Neural cell (in vitro differentiated cells): ENCODE results near the gene FGFR4. TPM values are rescaled to one million over a fixed set of nuclear protein-coding genes. Genes with fewer than 3 reads are reported as not detected.

Experiments
- H2AFZ ChIP-seq: fragments of 200-600, 300-800 bp; sonication (generic), shearing (Covaris generic); 2 replicates; pipeline ENCODE4 v1.6.0; 2014; ENCODE audit warnings: low read depth, mild to moderate bottlenecking, antibody characterized with exemption, low read length, moderate library complexity
- H3F3A ChIP-seq: fragments of 200-600 bp; shearing (Covaris generic); 2 replicates; pipeline ENCODE4 v1.6.1; 2016; ENCODE audit warnings: mild to moderate bottlenecking, moderate library complexity, mixed read lengths, antibody characterized with exemption, low read length; ENCODE audit not compliant: insufficient read depth, poor library complexity, severe bottlenecking
- H3K27ac ChIP-seq: fragments of 200-600, 300-800 bp; sonication (generic), shearing (Covaris generic); 2 replicates; pipeline ENCODE4 v1.5.1; 2014; ENCODE audit warnings: mild to moderate bottlenecking, low read length, moderate library complexity
- H3K27me3 ChIP-seq: fragments of 300-800, 200-600 bp; sonication (generic), shearing (Covaris generic); 2 replicates; pipeline ENCODE4 v1.6.0; 2014; ENCODE audit warnings: mild to moderate bottlenecking, low read depth, low read length, moderate library complexity; ENCODE audit not compliant: insufficient read depth
- H3K36me3 ChIP-seq: fragments of 300-800, 200-600 bp; sonication (generic), shearing (Covaris generic); 2 replicates; pipeline ENCODE4 v1.5.1; 2014; ENCODE audit warnings: mild to moderate bottlenecking, antibody characterized with exemption, low read length, moderate library complexity; ENCODE audit not compliant: insufficient read depth
- H3K4me2 ChIP-seq: fragments of 300-800, 200-600 bp; sonication (generic), shearing (Covaris generic); 2 replicates; pipeline ENCODE4 v1.6.0; 2014; ENCODE audit warnings: mild to moderate bottlenecking, low read length
- H3K4me3 ChIP-seq: fragments of 300-800, 200-600 bp; sonication (generic), shearing (Covaris generic); 2 replicates; pipeline ENCODE4 v1.5.1; 2014; ENCODE audit warnings: mild to moderate bottlenecking, low read length, moderate library complexity
- H3K79me2 ChIP-seq: fragments of 200-600 bp; shearing (Covaris generic); replicated peaks from 2 replicates; pipeline ENCODE4 v1.6.0; 2014; ENCODE audit warnings: mild to moderate bottlenecking, low read length, moderate library complexity; ENCODE audit not compliant: insufficient read depth
- H3K9ac ChIP-seq: fragments of 300-800, 200-600 bp; sonication (generic), shearing (Covaris generic); 2 replicates; pipeline ENCODE4 v1.6.1; 2016; ENCODE audit warnings: mild to moderate bottlenecking, low read length, mixed read lengths
- H3K9me2 ChIP-seq: fragments of 200-600 bp; shearing (Covaris generic); 2 replicates; pipeline ENCODE4 v1.6.1; 2016; ENCODE audit warnings: mild to moderate bottlenecking, low read length, mixed read lengths; ENCODE audit not compliant: insufficient read depth
- H3K9me3 ChIP-seq: fragments of 200-600, 300-800 bp; sonication (generic), shearing (Covaris generic); 2 replicates; pipeline ENCODE4 v1.6.1; 2016; ENCODE audit warnings: mild to moderate bottlenecking, mixed run types, low read length, moderate library complexity, mixed read lengths
- H4K20me1 ChIP-seq: fragments of 200-600 bp; shearing (Covaris generic); 2 replicates; pipeline ENCODE4 v1.6.1; 2016; ENCODE audit warnings: mild to moderate bottlenecking, mixed run types; ENCODE audit not compliant: insufficient read depth
- CTCF ChIP-seq: fragments of 450-650 bp; IDR thresholded peaks from 2 replicates; pipeline ENCODE4 v1.5.1; 2014; ENCODE audit warnings: antibody characterized with exemption, mild to moderate bottlenecking, moderate library complexity; ENCODE audit not compliant: poor library complexity, severe bottlenecking
- EP300 ChIP-seq: fragments of 450-650 bp; conservative IDR thresholded peaks from 2 replicates; pipeline ENCODE4 v1.6.1; 2014; ENCODE audit warnings: antibody characterized with exemption, mild to moderate bottlenecking, moderate library complexity; ENCODE audit not compliant: poor library complexity, severe bottlenecking
- EZH2 ChIP-seq: fragments of 200-600, 300-800 bp; shearing (Covaris generic), sonication (generic); IDR thresholded peaks from 2 replicates; pipeline ENCODE4 v1.6.1; 2014; ENCODE audit warnings: antibody characterized with exemption, low read length, borderline replicate concordance, mild to moderate bottlenecking; ENCODE audit not compliant: insufficient read depth, poor library complexity, severe bottlenecking
- MXI1 ChIP-seq: fragments of 450-650 bp; conservative IDR thresholded peaks from 2 replicates; pipeline ENCODE4 v1.6.1; 2014; ENCODE audit warnings: antibody characterized with exemption, mild to moderate bottlenecking; ENCODE audit not compliant: poor library complexity, severe bottlenecking
- POLR2AphosphoS5 ChIP-seq: IDR thresholded peaks from 2 replicates; pipeline ENCODE4 v1.6.1; 2012
- RAD21 ChIP-seq: fragments of 450-650 bp; conservative IDR thresholded peaks from 2 replicates; pipeline ENCODE4 v1.6.1; 2014; ENCODE audit warnings: antibody characterized with exemption, mild to moderate bottlenecking, moderate library complexity
- REST ChIP-seq: IDR thresholded peaks from 2 replicates; pipeline ENCODE4 v1.6.1; 2012; ENCODE audit warnings: borderline replicate concordance
- SMC3 ChIP-seq: fragments of 450-650 bp; conservative IDR thresholded peaks from 2 replicates; pipeline ENCODE4 v1.6.1; 2014; ENCODE audit warnings: antibody characterized with exemption, mild to moderate bottlenecking, moderate library complexity; ENCODE audit not compliant: poor library complexity
- TAF1 ChIP-seq: IDR thresholded peaks from 2 replicates; pipeline ENCODE4 v1.6.1; 2012; ENCODE audit warnings: low read depth
- polyA plus RNA-seq: library from polyadenylated mRNA; depleted of rRNA; stranded (reverse); fragments of >200 nt; gene quantifications from 2 replicates; pipeline ENCODE4 v1.2.3, GENCODE V29; 2014

FGFR4 gene
- polyA plus RNA-seq, 1 donor from 2014 or later: 14.8 TPM

- TF ChIP-seq MXI1 (no peak), EP300 (no peak), REST (no peak)
- Histone ChIP-seq H3K27ac (no peak overlapping the region), H3K36me3 (no peaks in the 10 kb centered on the region), H3K79me2 (no peaks in the 10 kb centered on the region), H3K4me3 (no peak overlapping the region), H3K4me2 (no peak overlapping the region), H3K27me3 (no peaks in the 10 kb centered on the region), H4K20me1 (no peaks in the 10 kb centered on the region), H2AFZ (no peak overlapping the region), H3K9ac (no peak overlapping the region), H3K9me2 (no peaks in the 10 kb centered on the region), H3K9me3 (no peaks in the 10 kb centered on the region), H3F3A (no peaks in the 10 kb centered on the region)
Measured at GRCh38 chr5:177079606-177080005, 7.1 kb upstream of the FGFR4 start.

GRCh38 chr5:177080265-177080664, 6.5 kb upstream of the FGFR4 start:
- no peaks in the 10 kb centered on the region for H3K27me3 ChIP-seq
- H3K36me3 ChIP-seq: no peaks in the 10 kb centered on the region
- H4K20me1 ChIP-seq: no peaks in the 10 kb centered on the region
- H2AFZ ChIP-seq: no peak overlapping the region
- H3K4me2 ChIP-seq: no peak overlapping the region
- H3K9ac ChIP-seq: no peak overlapping the region
- H3K4me3 ChIP-seq: no peak overlapping the region
- no peak overlapping the region for H3K27ac ChIP-seq
- no peak for TF ChIP-seq EP300
- no peak for TF ChIP-seq MXI1
- no peak for TF ChIP-seq SMC3
- TF ChIP-seq EZH2: no peak
- no peak for TF ChIP-seq POLR2AphosphoS5
- no peak for TF ChIP-seq RAD21
- no peak for TF ChIP-seq TAF1
- no peak for TF ChIP-seq CTCF
- no peak for TF ChIP-seq REST
- no peaks in the 10 kb centered on the region for H3K9me2 ChIP-seq
- H3K9me3 ChIP-seq: no peaks in the 10 kb centered on the region
- H3K79me2 ChIP-seq: no peaks in the 10 kb centered on the region
- no peaks in the 10 kb centered on the region for H3F3A ChIP-seq
